ENCODE data around the gene UBE2K.
A peak's percentile ranks its signal among the peaks of the same experiment; 100 is the strongest.
"Not testable (repeated sequence)": the region's sequence is repeated elsewhere in the genome, so short reads cannot be mapped to it uniquely, and the experiment has no call there.

UBE2K gene

GRCh38 chr4:39668887-39669286 lies 29.0 kb upstream of the UBE2K start:
- Histone ChIP-seq H3F3A (ENCODE audit: insufficient read depth) (no peaks in the 10 kb centered on the region), H2AFZ (ENCODE audit: low read depth, low read length, severe bottlenecking) (no peak overlapping the region), H4K20me1 (ENCODE audit: low read depth, low read length) (no peaks in the 10 kb centered on the region), H3K79me2 (ENCODE audit: insufficient read depth, low read length) (no peaks in the 10 kb centered on the region), H3K9ac (ENCODE audit: low read length) (no peak overlapping the region), H3K27me3 (ENCODE audit: low read length) (no peaks in the 10 kb centered on the region), H3K9me3 (ENCODE audit: insufficient read depth, low read length) (no peaks in the 10 kb centered on the region), H3K36me3 (ENCODE audit: low read length) (no peaks in the 10 kb centered on the region), H3K27ac (ENCODE audit: low read depth, low read length) (no peak overlapping the region), H3K4me3 (ENCODE audit: insufficient read depth, low read length, poor library complexity, severe bottlenecking) (no peak overlapping the region), H3K4me2 (ENCODE audit: low read depth, low read length, poor library complexity, severe bottlenecking) (no peak overlapping the region), H3K9me2 (replicated peaks; ENCODE audit: insufficient read depth, low read length) (no peaks in the 10 kb centered on the region)
- TF ChIP-seq CTCF (IDR thresholded peaks at IDR 0.05; ENCODE audit: insufficient read depth, low read length, poor library complexity, severe bottlenecking) (no peak), EZH2phosphoT487 (conservative IDR thresholded peaks at IDR 0.05; ENCODE audit: low read length) (no peak)

- not testable (repeated sequence) for H2AFZ ChIP-seq (ENCODE audit: low read depth, low read length, severe bottlenecking); H3K27me3 ChIP-seq (ENCODE audit: low read length); H3F3A ChIP-seq (ENCODE audit: insufficient read depth); H3K9ac ChIP-seq (ENCODE audit: low read length); H3K4me2 ChIP-seq (ENCODE audit: low read depth, low read length, poor library complexity, severe bottlenecking); H3K9me2 ChIP-seq (replicated peaks; ENCODE audit: insufficient read depth, low read length); H4K20me1 ChIP-seq (ENCODE audit: low read depth, low read length); H3K9me3 ChIP-seq (ENCODE audit: insufficient read depth, low read length); H3K27ac ChIP-seq (ENCODE audit: low read depth, low read length); H3K36me3 ChIP-seq (ENCODE audit: low read length); H3K79me2 ChIP-seq (ENCODE audit: insufficient read depth, low read length); H3K4me3 ChIP-seq (ENCODE audit: insufficient read depth, low read length, poor library complexity, severe bottlenecking)
Observed at GRCh38 chr4:39670296-39670695, 27.6 kb upstream of the UBE2K start.

- not testable (repeated sequence) for H3K79me2 ChIP-seq (ENCODE audit: insufficient read depth, low read length); H3K27ac ChIP-seq (ENCODE audit: low read depth, low read length); H4K20me1 ChIP-seq (ENCODE audit: low read depth, low read length); H3K4me2 ChIP-seq (ENCODE audit: low read depth, low read length, poor library complexity, severe bottlenecking); H3K9me3 ChIP-seq (ENCODE audit: insufficient read depth, low read length); H3F3A ChIP-seq (ENCODE audit: insufficient read depth); H3K4me3 ChIP-seq (ENCODE audit: insufficient read depth, low read length, poor library complexity, severe bottlenecking); H2AFZ ChIP-seq (ENCODE audit: low read depth, low read length, severe bottlenecking); H3K9ac ChIP-seq (ENCODE audit: low read length); H3K9me2 ChIP-seq (replicated peaks; ENCODE audit: insufficient read depth, low read length); H3K27me3 ChIP-seq (ENCODE audit: low read length); H3K36me3 ChIP-seq (ENCODE audit: low read length)
Observed at GRCh38 chr4:39675681-39676080, 22.3 kb upstream of the UBE2K start.

GRCh38 chr4:39681003-39681402 lies 16.9 kb upstream of the UBE2K start:
- H3K9ac ChIP-seq (ENCODE audit: low read length); H3K27me3 ChIP-seq (ENCODE audit: low read length); H3K9me2 ChIP-seq (replicated peaks; ENCODE audit: insufficient read depth, low read length); H3K36me3 ChIP-seq (ENCODE audit: low read length); H3F3A ChIP-seq (ENCODE audit: insufficient read depth); H3K9me3 ChIP-seq (ENCODE audit: insufficient read depth, low read length); H3K4me2 ChIP-seq (ENCODE audit: low read depth, low read length, poor library complexity, severe bottlenecking); H4K20me1 ChIP-seq (ENCODE audit: low read depth, low read length); H3K4me3 ChIP-seq (ENCODE audit: insufficient read depth, low read length, poor library complexity, severe bottlenecking); H2AFZ ChIP-seq (ENCODE audit: low read depth, low read length, severe bottlenecking); H3K27ac ChIP-seq (ENCODE audit: low read depth, low read length); H3K79me2 ChIP-seq (ENCODE audit: insufficient read depth, low read length): not testable (repeated sequence)

GRCh38 chr4:39682138-39682537 lies 15.8 kb upstream of the UBE2K start:
- no peaks in the 10 kb centered on the region for H3K9me2 ChIP-seq (replicated peaks; ENCODE audit: insufficient read depth, low read length)
- no peaks in the 10 kb centered on the region for H3F3A ChIP-seq (ENCODE audit: insufficient read depth)
- no peaks in the 10 kb centered on the region for H3K9me3 ChIP-seq (ENCODE audit: insufficient read depth, low read length)
- H4K20me1 ChIP-seq (ENCODE audit: low read depth, low read length) = no peaks in the 10 kb centered on the region
- no peaks in the 10 kb centered on the region for H3K27me3 ChIP-seq (ENCODE audit: low read length)
- H3K79me2 ChIP-seq (ENCODE audit: insufficient read depth, low read length) = no peaks in the 10 kb centered on the region
- no peak overlapping the region for H3K4me3 ChIP-seq (ENCODE audit: insufficient read depth, low read length, poor library complexity, severe bottlenecking)
- peak overlapping the region; percentile 25 for H3K4me2 ChIP-seq (ENCODE audit: low read depth, low read length, poor library complexity, severe bottlenecking)
- TF ChIP-seq EZH2phosphoT487 (conservative IDR thresholded peaks at IDR 0.05; ENCODE audit: low read length) (no peak), CTCF (IDR thresholded peaks at IDR 0.05; ENCODE audit: insufficient read depth, low read length, poor library complexity, severe bottlenecking) (no peak)
- 0 out of 2 replicates have a peak overlapping the region, but pooled peaks have one; percentile 23 for H3K27ac ChIP-seq (ENCODE audit: low read depth, low read length)
- H3K36me3 ChIP-seq (ENCODE audit: low read length) = no peaks in the 10 kb centered on the region
- no peak overlapping the region for H3K9ac ChIP-seq (ENCODE audit: low read length)
- H2AFZ ChIP-seq (ENCODE audit: low read depth, low read length, severe bottlenecking) = no peak overlapping the region

Measured in SU-DHL-6 (cell line).